Trophoblast cell (in vitro differentiated cells and primary cell): ENCODE measurements around the gene CFHR2.

ENCODE experiments used
- DNase-seq, 2 donors: peaks; one replicate each; pipeline ENCODE4 v3.0.0-alpha.2; 2016
- H2AFZ ChIP-seq: 2 replicates; pipeline ENCODE4 v1.6.1; 2013; ENCODE audit warnings: low read length, moderate library complexity, mild to moderate bottlenecking; ENCODE audit not compliant: insufficient read depth, poor library complexity
- H2AK5ac ChIP-seq: 2 replicates; pipeline ENCODE4 v1.6.1; 2013; ENCODE audit warnings: mild to moderate bottlenecking, low read length
- H2BK120ac ChIP-seq: 2 replicates; pipeline ENCODE4 v1.6.1; 2013; ENCODE audit warnings: low read length, mild to moderate bottlenecking, moderate library complexity; ENCODE audit not compliant: insufficient read depth, poor library complexity
- H2BK12ac ChIP-seq: 2 replicates; pipeline ENCODE4 v1.6.1; 2013; ENCODE audit warnings: mild to moderate bottlenecking, low read length, moderate library complexity
- H2BK5ac ChIP-seq: 2 replicates; pipeline ENCODE4 v1.6.1; 2013; ENCODE audit warnings: low read length, low read depth, moderate library complexity, mild to moderate bottlenecking; ENCODE audit not compliant: poor library complexity
- H3K14ac ChIP-seq: 2 replicates; pipeline ENCODE4 v1.6.1; 2013; ENCODE audit warnings: mild to moderate bottlenecking, low read length
- H3K18ac ChIP-seq: 2 replicates; pipeline ENCODE4 v1.6.1; 2013; ENCODE audit warnings: mild to moderate bottlenecking, low read length
- H3K23ac ChIP-seq: 2 replicates; pipeline ENCODE4 v1.6.1; 2013; ENCODE audit warnings: low read length
- H3K27ac ChIP-seq: 2 replicates; pipeline ENCODE4 v1.5.1; 2013; ENCODE audit warnings: low read depth, mild to moderate bottlenecking, inconsistent platforms, low read length, moderate library complexity
- H3K27me3 ChIP-seq: 2 replicates; pipeline ENCODE4 v1.6.1; 2013; ENCODE audit warnings: inconsistent platforms, mild to moderate bottlenecking, low read length, moderate library complexity; ENCODE audit not compliant: insufficient read depth
- H3K36me3 ChIP-seq, 2 experiments: 1 replicate in 1 of 2; 2 replicates in 1 of 2; pipeline ENCODE4 v1.6.1; 2013; ENCODE audit warnings: low read length in 2 of 2, mild to moderate bottlenecking in 2 of 2, moderate library complexity in 1 of 2; ENCODE audit not compliant: insufficient read depth in 2 of 2, control insufficient read depth in 1 of 2
- H3K4ac ChIP-seq: 2 replicates; pipeline ENCODE4 v1.6.1; 2013; ENCODE audit warnings: low read depth, mild to moderate bottlenecking, low read length, moderate library complexity
- H3K4me1 ChIP-seq, 2 experiments: 1 replicate in 1 of 2; 2 replicates in 1 of 2; pipeline ENCODE4 v1.6.1; 2013; ENCODE audit warnings: low read length in 2 of 2, mild to moderate bottlenecking in 2 of 2, moderate library complexity in 1 of 2; ENCODE audit not compliant: insufficient read depth in 2 of 2, control insufficient read depth in 1 of 2
- H3K4me2 ChIP-seq: 2 replicates; pipeline ENCODE4 v1.6.1; 2013; ENCODE audit warnings: inconsistent platforms, mild to moderate bottlenecking, low read length, moderate library complexity
- H3K4me3 ChIP-seq: 2 replicates; pipeline ENCODE4 v1.5.1; 2013; ENCODE audit warnings: mild to moderate bottlenecking, low read depth, low read length, inconsistent platforms
- H3K79me1 ChIP-seq: one replicate; pipeline ENCODE4 v1.6.1; 2013; ENCODE audit warnings: low read length
- H3K79me2 ChIP-seq: 2 replicates; pipeline ENCODE4 v1.6.1; 2013; ENCODE audit warnings: low read length, mild to moderate bottlenecking; ENCODE audit not compliant: control insufficient read depth, insufficient read depth, poor library complexity
- H3K9ac ChIP-seq: 2 replicates; pipeline ENCODE4 v1.6.1; 2013; ENCODE audit warnings: mild to moderate bottlenecking, low read length
- H3K9me3 ChIP-seq: 2 replicates; pipeline ENCODE4 v1.6.1; 2013; ENCODE audit warnings: low read depth, mild to moderate bottlenecking, control low read depth, inconsistent platforms, low read length; ENCODE audit not compliant: insufficient read depth
- H4K12ac ChIP-seq: 2 replicates; pipeline ENCODE4 v1.6.1; 2013; ENCODE audit warnings: low read depth, mild to moderate bottlenecking, low read length, moderate library complexity
- H4K8ac ChIP-seq: 2 replicates; pipeline ENCODE4 v1.6.1; 2013; ENCODE audit warnings: low read depth, mild to moderate bottlenecking, low read length, moderate library complexity
- H4K91ac ChIP-seq: one replicate; pipeline ENCODE4 v1.6.1; 2013; ENCODE audit warnings: low read depth, mild to moderate bottlenecking, low read length, moderate library complexity
- WGBS: extraction: QIAGEN DNeasy Blood & Tissue Kit; methylation state at CpG from one replicate; pipeline ENCODE4 v1.1.7; 2013; ENCODE audit warnings: missing lambda C conversion rate; ENCODE audit not compliant: insufficient read length, insufficient coverage; ENCODE audit errors: extremely low coverage; 5-methylcytosine and 5-hydroxymethylcytosine counted together

Gene CFHR2

DNA sequence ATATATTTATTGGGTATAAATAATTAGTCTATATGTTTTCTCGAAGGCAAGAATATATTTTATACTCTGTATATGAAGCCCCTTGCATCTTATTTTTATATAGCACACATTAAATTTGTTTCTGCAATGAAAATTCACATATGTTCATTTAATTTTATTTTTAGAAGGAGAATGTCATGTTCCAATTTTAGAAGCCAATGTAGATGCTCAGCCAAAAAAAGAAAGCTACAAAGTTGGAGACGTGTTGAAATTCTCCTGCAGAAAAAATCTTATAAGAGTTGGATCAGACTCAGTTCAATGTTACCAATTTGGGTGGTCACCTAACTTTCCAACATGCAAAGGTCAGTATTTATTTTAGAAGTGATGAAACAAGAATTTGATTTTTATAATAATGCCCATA lies 50.4 kb downstream of the CFHR2 start:
- no peaks in the 10 kb centered on the region for H3K9me3 ChIP-seq
- no peak overlapping the region for H4K91ac ChIP-seq
- no peaks in the 10 kb centered on the region for H3K79me1 ChIP-seq
- no peak overlapping the region for H3K4me2 ChIP-seq
- no peak overlapping the region for H3K23ac ChIP-seq
- no peaks in the 10 kb centered on the region for H3K36me3 ChIP-seq
- DNase-seq: no peak
- no peaks in the 10 kb centered on the region for H3K79me2 ChIP-seq
- H4K12ac ChIP-seq: no peak overlapping the region
- no peak overlapping the region for H3K9ac ChIP-seq
- no peak overlapping the region for H2BK120ac ChIP-seq
- no peak overlapping the region for H2AK5ac ChIP-seq
- H2AFZ ChIP-seq: no peak overlapping the region
- no peak overlapping the region for H2BK5ac ChIP-seq
- no peak overlapping the region for H4K8ac ChIP-seq
- no peak overlapping the region for H3K4me3 ChIP-seq
- H3K27me3 ChIP-seq: no peaks in the 10 kb centered on the region
- no peak overlapping the region for H2BK12ac ChIP-seq
- no CpG with 5 or more reads among the region's 2 CpGs for WGBS
- H3K18ac ChIP-seq: no peak overlapping the region
- no peak overlapping the region for H3K14ac ChIP-seq
- no peak overlapping the region for H3K4ac ChIP-seq
- H3K27ac ChIP-seq: no peak overlapping the region
- peaks cover 0 to 5% of the 10 kb centered on the region in 2 experiments for H3K4me1 ChIP-seq

GRCh38 chr1:196997423-196997822 lies 53.9 kb downstream of the CFHR2 start:
- Histone ChIP-seq H3K79me1 (no peaks in the 10 kb centered on the region), H3K9me3 (no peaks in the 10 kb centered on the region), H4K8ac (no peak overlapping the region), H3K4ac (no peak overlapping the region), H2AFZ (no peak overlapping the region), H2AK5ac (no peak overlapping the region), H3K4me2 (no peak overlapping the region), H3K36me3 (no peaks in the 10 kb centered on the region), H3K4me3 (no peak overlapping the region), H2BK12ac (no peak overlapping the region), H3K4me1 (no peaks in the 10 kb centered on the region), H4K91ac (no peak overlapping the region), H3K27ac (no peak overlapping the region), H4K12ac (no peak overlapping the region), H3K27me3 (no peaks in the 10 kb centered on the region), H3K23ac (no peak overlapping the region), H3K9ac (no peak overlapping the region), H3K14ac (no peak overlapping the region), H2BK120ac (no peak overlapping the region), H3K79me2 (no peaks in the 10 kb centered on the region), H2BK5ac (no peak overlapping the region), H3K18ac (no peak overlapping the region)
- no CpG with 5 or more reads among the region's 1 CpG for WGBS
- DNase-seq: no peak

- no peaks in the 10 kb centered on the region for H3K9me3 ChIP-seq
- H3K27me3 ChIP-seq: no peaks in the 10 kb centered on the region
- H3K14ac ChIP-seq: no peak overlapping the region
- no peaks in the 10 kb centered on the region for H3K79me1 ChIP-seq
- DNase-seq: no peak
- H3K36me3 ChIP-seq: no peaks in the 10 kb centered on the region
- no peak overlapping the region for H3K4me2 ChIP-seq
- no peak overlapping the region for H4K12ac ChIP-seq
- no peak overlapping the region for H3K27ac ChIP-seq
- no peak overlapping the region for H2BK120ac ChIP-seq
- no peak overlapping the region for H2BK12ac ChIP-seq
- H3K4me1 ChIP-seq: no peaks in the 10 kb centered on the region
- no CpG with 5 or more reads among the region's 2 CpGs for WGBS
- H3K18ac ChIP-seq: no peak overlapping the region
- H3K79me2 ChIP-seq: no peaks in the 10 kb centered on the region
- no peak overlapping the region for H2AFZ ChIP-seq
- no peak overlapping the region for H3K4ac ChIP-seq
- H3K9ac ChIP-seq: no peak overlapping the region
- no peak overlapping the region for H2AK5ac ChIP-seq
- no peak overlapping the region for H4K8ac ChIP-seq
- H3K4me3 ChIP-seq: no peak overlapping the region
- H2BK5ac ChIP-seq: no peak overlapping the region
- no peak overlapping the region for H3K23ac ChIP-seq
- H4K91ac ChIP-seq: no peak overlapping the region
Measured at GRCh38 chr1:197001828-197002227, 58.3 kb downstream of the CFHR2 start.

- Histone ChIP-seq H3K79me2 (no peaks in the 10 kb centered on the region), H4K91ac (no peak overlapping the region), H2BK5ac (no peak overlapping the region), H3K4me2 (no peak overlapping the region), H3K4me3 (no peak overlapping the region), H3K27me3 (no peaks in the 10 kb centered on the region), H2AK5ac (no peak overlapping the region), H3K9me3 (no peaks in the 10 kb centered on the region), H2AFZ (no peak overlapping the region), H3K4me1 (no peaks in the 10 kb centered on the region), H3K18ac (no peak overlapping the region), H2BK12ac (no peak overlapping the region), H3K14ac (no peak overlapping the region), H4K12ac (no peak overlapping the region), H4K8ac (no peak overlapping the region), H3K27ac (no peak overlapping the region), H2BK120ac (no peak overlapping the region), H3K4ac (no peak overlapping the region), H3K79me1 (no peaks in the 10 kb centered on the region), H3K9ac (no peak overlapping the region), H3K36me3 (no peaks in the 10 kb centered on the region), H3K23ac (no peak overlapping the region)
- DNase-seq: no peak
- WGBS: no CpG with 5 or more reads among the region's 2 CpGs
Measured at GRCh38 chr1:197003132-197003531, 59.6 kb downstream of the CFHR2 start.
